Measurements from ENCODE around the gene SMIM5. TPM values are rescaled to one million over a fixed set of nuclear protein-coding genes. Genes with fewer than 3 reads are reported as not detected.

Gene SMIM5
- total and polyA plus RNA-seq, 2 of the 13 experiments (the other 11 are each of a cell fraction or from before 2014, with no cell fraction given): not detected

GRCh38 chr17:75601057-75601987 lies 31.9 kb upstream of the SMIM5 start (continued):
- TF ChIP-seq NFAT5 (CRISPR knock-in tag; IDR thresholded peaks at IDR 0.05) (no peak), ELF3 (CRISPR knock-in tag; IDR thresholded peaks at IDR 0.05) (peak; percentile 32; the same call in 1 of the 2 replicates), IRF9 (CRISPR knock-in tag; IDR thresholded peaks at IDR 0.05; ENCODE audit: borderline replicate concordance) (0 out of 2 replicates have a peak, but pooled peaks have one; percentile 63), ARID4A (CRISPR knock-in tag; IDR thresholded peaks at IDR 0.05; ENCODE audit: borderline replicate concordance) (peak; percentile 45; the same call in 1 of the 2 replicates), ZNF891 (CRISPR knock-in tag; IDR thresholded peaks at IDR 0.05) (0 out of 2 replicates have a peak, but pooled peaks have one; percentile 28), ZNF318 (CRISPR knock-in tag; IDR thresholded peaks at IDR 0.05) (no peak), CENPT (CRISPR knock-in tag; IDR thresholded peaks at IDR 0.05; ENCODE audit: low read depth) (no peak)

All from HepG2 (cell line).